Measurements from ENCODE around the gene FBXO47. TPM values are rescaled to one million over a fixed set of nuclear protein-coding genes. Genes with fewer than 3 reads are reported as not detected.

The FBXO47 gene
- total and polyA plus RNA-seq, 2 of the 4 experiments (the other 2 are of a cell fraction): under 0.01 TPM; not detected in 1

DNA sequence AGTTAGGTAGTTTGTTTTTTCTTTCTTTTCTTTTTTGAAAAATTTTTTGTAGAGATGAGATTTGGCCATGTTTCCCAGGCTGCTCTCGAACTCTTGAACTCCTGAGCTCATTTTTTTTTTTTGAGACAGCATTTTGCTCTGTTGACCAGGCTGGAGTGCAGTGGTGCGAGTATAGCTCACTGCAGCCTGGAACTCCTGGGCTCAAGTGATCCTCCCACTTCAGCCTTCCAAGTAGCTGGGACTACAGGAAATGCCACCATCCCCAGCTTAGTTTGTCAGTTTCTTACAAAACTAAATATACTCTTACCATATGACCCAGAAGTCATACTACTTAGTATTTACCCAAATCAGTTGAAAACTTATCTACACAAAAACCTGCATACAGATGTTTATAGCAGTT, 14.4 kb upstream of the FBXO47 start (continued):
- no peak for TF ChIP-seq CEBPB (IDR thresholded peaks at IDR 0.05; ENCODE audit: low read depth, low read length)

GRCh38 chr17:38980490-38981217, 13.5 kb upstream of the FBXO47 start:
- Histone ChIP-seq H3K23ac (ENCODE audit: low read depth, low read length) (peak overlapping the region; percentile 36), H2AK5ac (ENCODE audit: low read depth, low read length) (peak overlapping the region; percentile 83), H2AFZ (replicated peaks; ENCODE audit: low read length, poor library complexity) (no peak overlapping the region), H2BK15ac (ENCODE audit: low read depth, low read length) (peak overlapping the region; percentile 73; the same call in 1 of the 3 replicates), H3K4me1 (ENCODE audit: control insufficient read depth, insufficient read depth, low read length) (peaks cover 9% of the 10 kb centered on the region), H3K79me1 (ENCODE audit: low read depth in 1 of 2, low read length in 2 of 2) (no peaks in the 10 kb centered on the region), H4K8ac (ENCODE audit: low read depth in 2 of 2, low read length in 2 of 2) (peak overlapping the region; percentile 77 to 79; a peak in 3 of 4 replicates), H2AK9ac (replicated peaks; ENCODE audit: low read depth, low read length, poor library complexity) (no peak overlapping the region), H3K14ac (replicated peaks; ENCODE audit: low read depth, low read length) (peak overlapping the region; percentile 86), H2BK20ac (ENCODE audit: low read depth, low read length) (peak overlapping the region; percentile 95), H3K9me3 (ENCODE audit: control insufficient read depth, insufficient read depth, low read length) (no peaks in the 10 kb centered on the region), H4K5ac (ENCODE audit: low read depth, low read length) (peak overlapping the region; percentile 81), H3K9me1 (ENCODE audit: insufficient read depth, low read length) (peaks cover 2% of the 10 kb centered on the region; the same call in 1 of the 2 replicates), H2BK5ac (ENCODE audit: low read depth, low read length, poor library complexity, severe bottlenecking) (peak overlapping the region; percentile 86), H4K20me1 (ENCODE audit: insufficient read depth, low read length) (no peaks in the 10 kb centered on the region), H3K4me2 (ENCODE audit: low read depth, low read length) (peak overlapping the region; percentile 52; the same call in 1 of the 2 replicates), H3K36me3 (ENCODE audit: control insufficient read depth, insufficient read depth, low read length) (no peaks in the 10 kb centered on the region), H3K9ac (ENCODE audit: low read depth, low read length) (peak overlapping the region; percentile 15; the same call in 1 of the 2 replicates), H3K27ac (ENCODE audit: insufficient read depth, low read length) (peak overlapping the region; percentile 89; the same call in 1 of the 2 replicates), H3K4ac (ENCODE audit: low read depth, low read length) (peak overlapping the region; percentile 81), H4K91ac (ENCODE audit: insufficient read depth, low read depth, low read length) (peak overlapping the region; percentile 92), H3K27me3 (ENCODE audit: control insufficient read depth, insufficient read depth, low read length) (no peaks in the 10 kb centered on the region), H3K4me3 (ENCODE audit: insufficient read depth, low read depth, low read length) (no peak overlapping the region), H3K56ac (ENCODE audit: extremely low read depth, insufficient read depth, low read length) (peak overlapping the region; percentile 85; the same call in 1 of the 2 replicates), H3K18ac (ENCODE audit: low read depth, low read length) (peak overlapping the region; percentile 75), H2BK120ac (ENCODE audit: low read depth, low read length) (peak overlapping the region; percentile 92)
- dilution Hi-C loops (cut with HindIII; ENCODE audit: low sequenced_read_pairs, unreplicated experiment): no loop called here
- intact Hi-C loops (cut with micrococcal nuclease): loop anchor here (5.0 kb wide), 3 partner anchors 82 to 157 kb away; no protein-coding TSS in a partner anchor
- CTCF ChIA-PET: no interaction called here
- no TSS peak for BruUV-seq (replicated peaks)
- in situ Hi-C loops (cut with MboI; ENCODE audit: low sequenced_read_pairs): loop anchor here (5.0 to 10.0 kb wide), 2 partner anchors 172 to 264 kb away; partner anchors contain the start of gene PLXDC1
- DNase-seq (peak; percentile 57), ATAC-seq (ENCODE audit: low read depth) (peak; percentile 83)
- POLR2A ChIA-PET (ENCODE audit: unreplicated experiment): no interaction called here
- WGBS, 2 experiments (ENCODE audit: extremely low coverage in 2 of 2, insufficient read length in 1 of 2): 100% methylated on average over 1 of the region's 3 CpGs; no CpG with 5 or more reads in 1 of the 2 experiments
- TF ChIP-seq SMC3 (IDR thresholded peaks at IDR 0.05; ENCODE audit: low read depth, low read length) (no peak), MAZ (IDR thresholded peaks at IDR 0.05; ENCODE audit: borderline replicate concordance, low read depth, low read length) (no peak), POLR2A (IDR thresholded peaks at IDR 0.05; ENCODE audit: low read depth, low read length) (no peak), ELK1 (IDR thresholded peaks at IDR 0.05; ENCODE audit: borderline replicate concordance, low read depth, low read length) (no peak), CEBPB (IDR thresholded peaks at IDR 0.05; ENCODE audit: low read depth, low read length) (no peak), CHD1 (IDR thresholded peaks at IDR 0.05; ENCODE audit: low read depth, low read length) (no peak), NFE2L2 (IDR thresholded peaks at IDR 0.05; ENCODE audit: low read depth, low read length) (no peak), RCOR1 (IDR thresholded peaks at IDR 0.05; ENCODE audit: insufficient replicate concordance, low read length) (no peak), FOS (IDR thresholded peaks at IDR 0.05; ENCODE audit: low read depth, low read length) (no peak), MXI1 (IDR thresholded peaks at IDR 0.05; ENCODE audit: borderline replicate concordance, low read depth, low read length) (no peak), MAFK (IDR thresholded peaks at IDR 0.05; ENCODE audit: low read depth, low read length) (no peak), BHLHE40 (IDR thresholded peaks at IDR 0.05; ENCODE audit: low read depth, low read length) (no peak)
- TF ChIP-seq, protein P1, sequence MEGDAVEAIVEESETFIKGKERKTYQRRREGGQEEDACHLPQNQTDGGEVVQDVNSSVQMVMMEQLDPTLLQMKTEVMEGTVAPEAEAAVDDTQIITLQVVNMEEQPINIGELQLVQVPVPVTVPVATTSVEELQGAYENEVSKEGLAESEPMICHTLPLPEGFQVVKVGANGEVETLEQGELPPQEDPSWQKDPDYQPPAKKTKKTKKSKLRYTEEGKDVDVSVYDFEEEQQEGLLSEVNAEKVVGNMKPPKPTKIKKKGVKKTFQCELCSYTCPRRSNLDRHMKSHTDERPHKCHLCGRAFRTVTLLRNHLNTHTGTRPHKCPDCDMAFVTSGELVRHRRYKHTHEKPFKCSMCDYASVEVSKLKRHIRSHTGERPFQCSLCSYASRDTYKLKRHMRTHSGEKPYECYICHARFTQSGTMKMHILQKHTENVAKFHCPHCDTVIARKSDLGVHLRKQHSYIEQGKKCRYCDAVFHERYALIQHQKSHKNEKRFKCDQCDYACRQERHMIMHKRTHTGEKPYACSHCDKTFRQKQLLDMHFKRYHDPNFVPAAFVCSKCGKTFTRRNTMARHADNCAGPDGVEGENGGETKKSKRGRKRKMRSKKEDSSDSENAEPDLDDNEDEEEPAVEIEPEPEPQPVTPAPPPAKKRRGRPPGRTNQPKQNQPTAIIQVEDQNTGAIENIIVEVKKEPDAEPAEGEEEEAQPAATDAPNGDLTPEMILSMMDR (conservative IDR thresholded peaks at IDR 0.05; ENCODE audit: low read depth, low read length): no peak
